Panc1 (cell line): Measurements from ENCODE around the gene PTPN2. TPM values are rescaled to one million over a fixed set of nuclear protein-coding genes. Genes with fewer than 3 reads are reported as not detected.
"Not testable (repeated sequence)": the region's sequence is repeated elsewhere in the genome, so short reads cannot be mapped to it uniquely, and the experiment has no call there.

Source experiments
- ATAC-seq: fragments of 200-7000 bp; cut with Tn5 transposase; 2 replicates; pipeline ENCODE4 v1.9.1; 2020; ENCODE audit warnings: mild to moderate bottlenecking, moderate library complexity
- BruUV-seq: library from RNA; stranded (reverse); fragments of 400-500 nt; replicated peaks from 2 replicates; lab custom pipeline; 2021; lab: Mats Ljungman, UMichigan
- CTCF ChIA-PET: fragments of 300-600 bp; sonication (Branson Sonifier 250); formaldehyde crosslinking; loops from one replicate; lab custom pipeline; 2022; ENCODE audit warnings: antibody characterized with exemption; lab: Charles Lee
- POLR2A ChIA-PET: fragments of 300-600 bp; sonication (Branson Sonifier 250); formaldehyde crosslinking; loops from one replicate; lab custom pipeline; 2022; ENCODE audit warnings: antibody characterized with exemption; lab: Charles Lee
- DNase-seq: peaks from one replicate; pipeline ENCODE4 v3.0.0-alpha.2; 2010; ENCODE audit warnings: low read depth, low spot score
- H3K27ac ChIP-seq: 2 replicates; pipeline ENCODE4 v1.5.1; 2011; ENCODE audit warnings: mild to moderate bottlenecking, low read length, inconsistent platforms
- H3K27me3 ChIP-seq: fragments of 200-500 bp; sonication (Bioruptor generic); 2 replicates; pipeline ENCODE4 v1.6.0; 2014; ENCODE audit warnings: low read length, inconsistent platforms; ENCODE audit not compliant: control insufficient read depth, insufficient read depth
- H3K36me3 ChIP-seq: fragments of 200-500 bp; sonication (Bioruptor generic); 2 replicates; pipeline ENCODE4 v1.5.1; 2014; ENCODE audit warnings: inconsistent platforms, mild to moderate bottlenecking, low read length, moderate library complexity; ENCODE audit not compliant: control insufficient read depth, insufficient read depth
- H3K4me1 ChIP-seq: 2 replicates; pipeline ENCODE4 v1.5.1; 2011; ENCODE audit warnings: inconsistent platforms, mild to moderate bottlenecking, low read length, moderate library complexity; ENCODE audit not compliant: control insufficient read depth, insufficient read depth
- H3K4me3 ChIP-seq, 2 experiments: 2 replicates each; pipeline ENCODE4 v1.5.1; 2011 to 2012; ENCODE audit warnings: low read depth in 2 of 2, low read length in 2 of 2, mild to moderate bottlenecking in 2 of 2, inconsistent platforms in 1 of 2, moderate library complexity in 1 of 2
- H3K9me3 ChIP-seq: fragments of 200-500 bp; sonication (Bioruptor generic); 2 replicates; pipeline ENCODE4 v1.5.1; 2014; ENCODE audit warnings: low read depth, mild to moderate bottlenecking, inconsistent platforms, low read length, moderate library complexity; ENCODE audit not compliant: control insufficient read depth, insufficient read depth
- POLR2AphosphoS5 ChIP-seq: IDR thresholded peaks from 2 replicates; pipeline ENCODE4 v1.6.1; 2012; ENCODE audit warnings: mild to moderate bottlenecking, low read depth, low read length, moderate library complexity
- SIN3A ChIP-seq: IDR thresholded peaks from 2 replicates; pipeline ENCODE4 v1.6.1; 2012; ENCODE audit warnings: low read depth, mild to moderate bottlenecking, low read length, moderate library complexity, borderline replicate concordance; ENCODE audit not compliant: insufficient read depth
- TCF7L2 ChIP-seq: IDR thresholded peaks from 2 replicates; pipeline ENCODE4 v1.6.1; 2011; ENCODE audit warnings: mild to moderate bottlenecking, low read depth, low read length, inconsistent platforms
- in situ Hi-C: cut with HindIII; loops from 2 replicates; pipeline ENCODE4 v1.10.0; 2016; ENCODE audit warnings: low sequenced_read_pairs, low pct_unique_long_range_greater_than_20kb
- intact Hi-C: fragments of 100-400 bp; cut with micrococcal nuclease; formaldehyde crosslinking; loops from one replicate; pipeline ENCODE4 v1.10.0; 2022; ENCODE audit not compliant: unreplicated experiment
- total RNA-seq: library from RNA; stranded (reverse); gene quantifications from one replicate; pipeline ENCODE4 v1.2.1, GENCODE V29; 2021; ENCODE audit not compliant: unreplicated experiment
- TF ChIP-seq, protein P1 (sequence below): fragments of 450-650 bp; IDR thresholded peaks from 2 replicates; pipeline ENCODE4 v1.5.1; 2017; ENCODE audit warnings: mild to moderate bottlenecking
- TF ChIP-seq, protein P2 (sequence below), 2 experiments: IDR thresholded peaks; 2 replicates each; pipeline ENCODE4 v1.6.1; 2011 to 2012; ENCODE audit warnings: low read depth in 2 of 2, control low read depth in 1 of 2, low read length in 1 of 2, mild to moderate bottlenecking in 1 of 2, moderate library complexity in 1 of 2; ENCODE audit not compliant: insufficient read depth in 1 of 2

The PTPN2 gene
- total RNA-seq, 1 experiment from 2014 or later = 34.8 TPM

DNA sequence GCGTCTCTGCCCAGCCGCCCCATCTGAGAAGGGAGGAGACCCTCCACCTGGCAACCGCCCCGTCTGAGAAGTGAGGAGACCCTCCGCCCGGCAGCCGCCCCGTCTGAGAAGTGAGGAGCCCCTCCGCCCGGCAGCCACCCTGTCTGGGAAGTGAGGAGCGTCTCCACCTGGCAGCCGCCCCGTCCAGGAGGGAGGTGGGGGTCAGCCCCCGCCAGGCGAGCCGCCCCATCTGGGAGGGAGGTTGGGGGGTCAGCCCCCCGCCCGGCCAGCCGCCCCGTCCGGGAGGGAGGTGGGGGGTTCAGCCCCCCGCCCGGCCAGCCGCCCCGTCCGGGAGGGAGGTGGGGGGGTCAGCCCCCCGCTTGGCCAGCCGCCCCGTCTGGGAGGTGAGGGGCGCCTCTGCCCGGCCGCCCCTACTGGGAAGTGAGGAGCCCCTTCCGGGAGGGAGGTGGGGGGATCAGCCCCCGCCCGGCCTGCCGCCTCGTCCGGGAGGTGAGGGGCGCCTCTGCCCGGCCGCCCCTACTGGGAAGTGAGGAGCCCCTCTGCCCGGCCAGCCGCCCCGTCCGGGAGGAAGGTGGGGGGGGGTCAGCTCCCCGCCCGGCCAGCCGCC, 10.0 kb downstream of the PTPN2 start:
- DNase-seq, H3K27ac ChIP-seq, in situ Hi-C loops, H3K4me3 ChIP-seq, H3K9me3 ChIP-seq, H3K27me3 ChIP-seq, intact Hi-C loops, ATAC-seq, BruUV-seq, H3K36me3 ChIP-seq, CTCF ChIA-PET, H3K4me1 ChIP-seq, POLR2A ChIA-PET: not testable (repeated sequence)

DNA sequence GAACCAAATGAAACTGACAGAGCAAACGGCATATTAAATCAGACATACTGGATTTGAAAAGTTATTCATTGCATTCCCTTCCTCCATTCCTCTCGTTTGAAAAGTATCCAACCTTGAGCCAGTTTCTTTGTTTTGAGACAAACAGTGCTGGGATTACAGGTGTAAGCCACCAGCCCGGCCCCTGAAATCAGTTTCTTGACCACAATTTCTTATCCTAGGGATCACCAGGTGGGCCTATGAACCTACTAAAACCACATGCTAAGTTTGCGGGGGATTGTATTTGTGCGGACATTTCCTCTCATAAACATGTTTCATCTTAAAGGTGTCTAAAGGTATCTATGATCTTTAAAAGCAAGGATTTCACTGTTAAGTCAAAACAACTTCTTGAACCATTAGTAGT, 11.6 kb downstream of the PTPN2 start:
- Histone ChIP-seq H3K9me3 (no peaks in the 10 kb centered on the region), H3K36me3 (no peaks in the 10 kb centered on the region), H3K4me1 (no peaks in the 10 kb centered on the region), H3K4me3 (no peak overlapping the region), H3K27ac (no peak overlapping the region), H3K27me3 (no peaks in the 10 kb centered on the region)
- no TSS peak for BruUV-seq
- in situ Hi-C loops (no loop called here), intact Hi-C loops (no loop called here)
- TF ChIP-seq SIN3A (no peak), TCF7L2 (no peak), POLR2AphosphoS5 (no peak)
- TF ChIP-seq, protein P1, sequence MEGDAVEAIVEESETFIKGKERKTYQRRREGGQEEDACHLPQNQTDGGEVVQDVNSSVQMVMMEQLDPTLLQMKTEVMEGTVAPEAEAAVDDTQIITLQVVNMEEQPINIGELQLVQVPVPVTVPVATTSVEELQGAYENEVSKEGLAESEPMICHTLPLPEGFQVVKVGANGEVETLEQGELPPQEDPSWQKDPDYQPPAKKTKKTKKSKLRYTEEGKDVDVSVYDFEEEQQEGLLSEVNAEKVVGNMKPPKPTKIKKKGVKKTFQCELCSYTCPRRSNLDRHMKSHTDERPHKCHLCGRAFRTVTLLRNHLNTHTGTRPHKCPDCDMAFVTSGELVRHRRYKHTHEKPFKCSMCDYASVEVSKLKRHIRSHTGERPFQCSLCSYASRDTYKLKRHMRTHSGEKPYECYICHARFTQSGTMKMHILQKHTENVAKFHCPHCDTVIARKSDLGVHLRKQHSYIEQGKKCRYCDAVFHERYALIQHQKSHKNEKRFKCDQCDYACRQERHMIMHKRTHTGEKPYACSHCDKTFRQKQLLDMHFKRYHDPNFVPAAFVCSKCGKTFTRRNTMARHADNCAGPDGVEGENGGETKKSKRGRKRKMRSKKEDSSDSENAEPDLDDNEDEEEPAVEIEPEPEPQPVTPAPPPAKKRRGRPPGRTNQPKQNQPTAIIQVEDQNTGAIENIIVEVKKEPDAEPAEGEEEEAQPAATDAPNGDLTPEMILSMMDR = no peak
- TF ChIP-seq, protein P2, sequence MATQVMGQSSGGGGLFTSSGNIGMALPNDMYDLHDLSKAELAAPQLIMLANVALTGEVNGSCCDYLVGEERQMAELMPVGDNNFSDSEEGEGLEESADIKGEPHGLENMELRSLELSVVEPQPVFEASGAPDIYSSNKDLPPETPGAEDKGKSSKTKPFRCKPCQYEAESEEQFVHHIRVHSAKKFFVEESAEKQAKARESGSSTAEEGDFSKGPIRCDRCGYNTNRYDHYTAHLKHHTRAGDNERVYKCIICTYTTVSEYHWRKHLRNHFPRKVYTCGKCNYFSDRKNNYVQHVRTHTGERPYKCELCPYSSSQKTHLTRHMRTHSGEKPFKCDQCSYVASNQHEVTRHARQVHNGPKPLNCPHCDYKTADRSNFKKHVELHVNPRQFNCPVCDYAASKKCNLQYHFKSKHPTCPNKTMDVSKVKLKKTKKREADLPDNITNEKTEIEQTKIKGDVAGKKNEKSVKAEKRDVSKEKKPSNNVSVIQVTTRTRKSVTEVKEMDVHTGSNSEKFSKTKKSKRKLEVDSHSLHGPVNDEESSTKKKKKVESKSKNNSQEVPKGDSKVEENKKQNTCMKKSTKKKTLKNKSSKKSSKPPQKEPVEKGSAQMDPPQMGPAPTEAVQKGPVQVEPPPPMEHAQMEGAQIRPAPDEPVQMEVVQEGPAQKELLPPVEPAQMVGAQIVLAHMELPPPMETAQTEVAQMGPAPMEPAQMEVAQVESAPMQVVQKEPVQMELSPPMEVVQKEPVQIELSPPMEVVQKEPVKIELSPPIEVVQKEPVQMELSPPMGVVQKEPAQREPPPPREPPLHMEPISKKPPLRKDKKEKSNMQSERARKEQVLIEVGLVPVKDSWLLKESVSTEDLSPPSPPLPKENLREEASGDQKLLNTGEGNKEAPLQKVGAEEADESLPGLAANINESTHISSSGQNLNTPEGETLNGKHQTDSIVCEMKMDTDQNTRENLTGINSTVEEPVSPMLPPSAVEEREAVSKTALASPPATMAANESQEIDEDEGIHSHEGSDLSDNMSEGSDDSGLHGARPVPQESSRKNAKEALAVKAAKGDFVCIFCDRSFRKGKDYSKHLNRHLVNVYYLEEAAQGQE (IDR thresholded peaks at IDR 0.05; ENCODE audit: insufficient read depth in 1 of 2, low read depth in 2 of 2, low read length in 1 of 2) = no peak
- POLR2A ChIA-PET = no interaction called here
- ATAC-seq (no peak), DNase-seq (no peak)
- CTCF ChIA-PET = no interaction called here

DNA sequence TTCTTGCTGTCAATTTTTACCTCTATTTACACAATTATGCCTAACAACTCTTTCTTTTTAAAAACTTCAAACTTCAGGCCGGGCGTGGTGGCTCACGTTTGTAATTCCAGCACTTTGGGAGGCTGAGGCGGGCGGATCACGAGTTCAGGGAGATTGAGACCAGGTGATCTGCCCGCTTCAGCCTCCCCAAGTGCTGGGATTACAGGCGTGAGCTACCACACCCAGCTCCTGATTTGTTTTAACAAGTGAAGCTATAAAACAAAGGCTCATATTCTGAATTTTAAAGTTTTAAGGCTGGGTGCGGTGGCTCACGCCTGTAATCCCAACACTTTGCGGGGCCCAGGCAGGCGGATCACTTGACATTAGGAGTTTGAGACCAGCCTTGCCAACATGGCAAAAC, 15.5 kb downstream of the PTPN2 start:
- Histone ChIP-seq H3K27ac (no peak overlapping the region), H3K36me3 (no peaks in the 10 kb centered on the region), H3K27me3 (no peaks in the 10 kb centered on the region), H3K9me3 (no peaks in the 10 kb centered on the region), H3K4me3 (no peak overlapping the region), H3K4me1 (no peaks in the 10 kb centered on the region)
- ATAC-seq (no peak), DNase-seq (no peak)
- no peak for TF ChIP-seq TCF7L2
- TF ChIP-seq, protein P1 = no peak
- TF ChIP-seq, protein P2 (IDR thresholded peaks at IDR 0.05; ENCODE audit: insufficient read depth in 1 of 2, low read depth in 2 of 2, low read length in 1 of 2) = no peak
- no peak for TF ChIP-seq POLR2AphosphoS5
- no peak for TF ChIP-seq SIN3A
- no TSS peak for BruUV-seq
- in situ Hi-C loops (no loop called here), intact Hi-C loops (no loop called here)
- ChIA-PET POLR2A (no interaction called here), CTCF (no interaction called here)
